GM18511 (cell line): ENCODE results near the gene MUC5AC.
"Not testable (repeated sequence)": the region's sequence is repeated elsewhere in the genome, so short reads cannot be mapped to it uniquely, and the experiment has no call there.

Source experiments
- ATAC-seq: cut with Tn5 transposase; IDR thresholded peaks from one replicate; pipeline ENCODE4 v1.9.1; 2021; ENCODE audit warnings: mild to moderate bottlenecking, moderate library complexity; ENCODE audit not compliant: unreplicated experiment

The MUC5AC gene

GRCh38 chr11:1232883-1233321, 75.1 kb downstream of the MUC5AC start:
- ATAC-seq = no peak

GRCh38 chr11:1233351-1234053, 75.7 kb downstream of the MUC5AC start:
- ATAC-seq = no peak

- ATAC-seq = no peak
Measured at GRCh38 chr11:1234054-1234720, 76.4 kb downstream of the MUC5AC start.

- ATAC-seq = no peak
Measured at GRCh38 chr11:1234771-1235305, 77.1 kb downstream of the MUC5AC start.

DNA sequence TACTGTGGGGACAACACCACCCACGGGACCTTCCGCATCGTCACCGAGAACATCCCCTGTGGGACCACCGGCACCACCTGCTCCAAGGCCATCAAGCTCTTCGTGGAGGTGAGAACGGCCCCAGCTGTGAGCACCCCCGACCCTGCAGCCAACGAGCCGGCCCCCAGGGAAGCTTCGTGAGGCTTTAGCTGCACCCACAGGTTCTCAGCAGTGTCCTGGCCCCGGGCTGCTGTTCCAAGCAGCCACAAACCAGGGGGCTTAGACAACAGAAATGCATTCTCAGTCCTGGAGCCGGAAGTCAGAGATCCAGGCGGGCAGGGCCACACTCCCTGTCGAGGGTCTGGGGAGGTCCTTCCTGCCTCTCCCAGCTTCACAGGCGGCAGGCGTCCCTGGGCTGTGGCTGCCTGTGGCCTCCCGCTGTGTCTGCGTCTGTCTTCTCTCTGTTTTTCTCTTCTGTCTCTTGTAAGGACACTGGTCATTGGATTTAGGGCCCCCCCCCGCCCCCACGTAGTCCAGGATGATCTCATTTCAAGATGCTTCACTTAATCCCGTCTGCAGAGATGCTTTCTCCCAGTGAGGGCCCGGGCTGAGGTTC, 77.7 kb downstream of the MUC5AC start:
- ATAC-seq = no peak

GRCh38 chr11:1235901-1236315, 78.2 kb downstream of the MUC5AC start:
- ATAC-seq = no peak

DNA sequence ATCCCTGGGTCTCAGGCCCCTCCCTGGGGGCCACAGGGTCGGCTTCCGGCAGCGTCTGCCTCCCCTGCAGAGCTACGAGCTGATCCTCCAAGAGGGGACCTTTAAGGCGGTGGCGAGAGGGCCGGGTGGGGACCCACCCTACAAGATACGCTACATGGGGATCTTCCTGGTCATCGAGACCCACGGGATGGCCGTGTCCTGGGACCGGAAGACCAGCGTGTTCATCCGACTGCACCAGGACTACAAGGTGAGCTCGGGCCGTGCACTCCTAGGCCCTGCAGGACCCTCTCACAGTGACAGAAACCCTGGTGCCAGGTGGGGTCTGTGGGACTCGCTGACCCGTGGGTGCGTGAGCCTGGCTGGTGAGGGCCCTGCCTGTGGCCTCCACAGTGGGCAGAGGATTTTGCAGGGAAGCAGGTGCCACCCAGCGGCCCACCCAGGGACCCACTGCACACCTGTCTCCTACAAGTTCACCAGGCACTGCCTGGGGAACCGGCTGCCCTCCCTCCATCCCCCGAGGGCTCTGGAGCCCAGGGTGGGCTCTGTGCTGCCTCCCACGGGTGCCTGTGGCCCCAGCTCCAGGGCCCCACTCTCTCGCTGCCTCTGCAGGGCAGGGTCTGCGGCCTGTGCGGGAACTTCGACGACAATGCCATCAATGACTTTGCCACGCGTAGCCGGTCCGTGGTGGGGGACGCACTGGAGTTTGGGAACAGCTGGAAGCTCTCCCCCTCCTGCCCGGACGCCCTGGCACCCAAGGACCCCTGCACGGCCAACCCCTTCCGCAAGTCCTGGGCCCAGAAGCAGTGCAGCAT, 78.8 kb downstream of the MUC5AC start:
- no peak for ATAC-seq

DNA sequence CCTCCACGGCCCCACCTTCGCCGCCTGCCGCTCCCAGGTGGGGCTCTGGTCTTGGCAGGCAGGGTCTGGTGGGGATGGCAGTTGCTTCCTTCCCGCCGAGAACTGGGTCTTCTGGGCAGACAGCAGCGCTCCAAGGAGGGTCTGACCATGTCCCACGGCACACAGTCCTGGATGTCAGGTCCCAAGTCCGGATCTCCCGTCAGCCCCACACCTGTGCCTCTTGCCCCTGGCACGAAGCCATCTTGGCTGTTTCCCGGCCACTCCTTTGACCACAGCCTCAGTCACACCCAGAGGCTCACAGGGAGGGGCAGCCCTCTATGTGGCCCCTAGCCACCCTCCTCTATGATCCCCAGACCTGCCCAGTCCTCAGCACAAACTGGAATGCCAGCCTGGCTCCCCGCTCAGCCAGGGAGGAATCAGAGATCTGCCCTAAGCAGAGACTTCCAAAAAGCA, 79.4 kb downstream of the MUC5AC start:
- no peak for ATAC-seq

GRCh38 chr11:1237851-1238250, 80.1 kb downstream of the MUC5AC start:
- no peak for ATAC-seq

DNA sequence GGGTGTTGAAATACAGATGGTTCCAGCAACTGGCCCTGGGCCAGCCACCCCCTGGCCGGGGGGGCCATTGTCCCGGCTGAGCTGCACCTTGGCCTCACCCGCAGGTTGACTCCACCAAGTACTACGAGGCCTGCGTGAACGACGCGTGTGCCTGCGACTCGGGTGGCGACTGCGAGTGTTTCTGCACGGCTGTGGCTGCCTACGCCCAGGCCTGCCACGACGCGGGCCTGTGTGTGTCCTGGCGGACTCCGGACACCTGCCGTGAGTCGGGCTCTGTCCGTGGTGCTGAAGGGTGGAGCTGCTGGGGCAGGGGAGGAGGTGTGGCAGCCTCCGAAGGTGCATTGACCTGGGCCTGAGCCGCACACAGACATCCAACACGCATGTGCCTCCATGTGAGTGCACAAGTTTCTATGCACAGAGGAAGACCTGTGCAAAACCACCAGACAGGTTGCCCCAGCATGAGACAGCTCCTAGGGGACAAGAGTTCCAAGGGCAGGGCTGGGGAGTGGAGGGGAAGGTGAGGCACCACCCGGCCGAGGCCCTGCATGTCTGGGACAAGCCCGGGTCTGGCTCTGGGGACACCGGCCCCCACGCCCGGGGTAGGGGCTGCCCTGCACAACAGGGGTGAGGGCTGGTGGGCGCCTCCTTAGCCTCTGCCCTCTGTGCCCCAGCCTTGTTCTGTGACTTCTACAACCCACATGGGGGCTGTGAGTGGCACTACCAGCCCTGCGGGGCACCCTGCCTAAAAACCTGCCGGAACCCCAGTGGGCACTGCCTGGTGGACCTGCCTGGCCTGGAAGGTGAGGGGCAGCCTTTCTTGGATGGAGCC, 81.2 kb downstream of the MUC5AC start:
- ATAC-seq = no peak

DNA sequence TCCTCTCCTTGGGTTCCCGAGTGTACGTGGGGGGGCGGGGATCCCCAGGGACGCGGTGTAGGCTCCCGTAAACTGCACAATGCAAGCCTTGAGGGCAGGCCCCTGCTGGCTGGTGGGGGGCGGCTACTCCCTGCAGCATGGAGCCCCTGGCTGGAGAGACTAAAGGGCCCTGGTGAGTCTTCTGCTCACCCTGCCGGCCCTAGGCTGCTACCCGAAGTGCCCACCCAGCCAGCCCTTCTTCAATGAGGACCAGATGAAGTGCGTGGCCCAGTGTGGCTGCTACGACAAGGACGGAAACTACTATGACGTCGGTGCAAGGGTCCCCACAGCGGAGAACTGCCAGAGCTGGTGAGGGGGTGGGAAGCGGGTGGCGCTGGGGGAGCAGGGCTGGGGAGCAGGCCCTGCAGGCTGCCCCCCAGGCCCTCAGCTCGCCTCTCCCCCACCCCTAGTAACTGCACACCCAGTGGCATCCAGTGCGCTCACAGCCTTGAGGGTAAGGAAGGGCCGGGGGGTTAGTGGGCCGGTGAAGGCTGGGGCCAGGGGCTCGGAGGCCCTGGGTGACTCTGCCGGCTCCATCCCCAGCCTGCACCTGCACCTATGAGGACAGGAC, 81.9 kb downstream of the MUC5AC start:
- ATAC-seq = no peak

- no peak for ATAC-seq
Measured at GRCh38 chr11:1240771-1241170, 83.0 kb downstream of the MUC5AC start.

DNA sequence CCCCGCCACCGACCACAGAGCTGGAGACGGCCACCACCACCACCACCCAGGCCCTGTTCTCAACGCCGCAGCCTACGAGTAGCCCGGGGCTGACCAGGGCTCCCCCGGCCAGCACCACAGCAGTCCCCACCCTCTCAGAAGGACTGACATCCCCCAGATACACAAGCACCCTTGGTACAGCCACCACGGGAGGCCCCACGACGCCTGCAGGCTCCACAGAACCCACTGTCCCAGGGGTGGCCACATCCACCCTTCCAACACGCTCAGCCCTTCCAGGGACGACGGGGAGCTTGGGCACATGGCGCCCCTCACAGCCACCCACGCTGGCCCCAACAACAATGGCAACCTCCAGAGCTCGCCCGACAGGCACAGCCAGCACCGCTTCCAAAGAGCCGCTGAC, 84.0 kb downstream of the MUC5AC start:
- ATAC-seq = no peak

- no peak for ATAC-seq
Measured at GRCh38 chr11:1242289-1242688, 84.5 kb downstream of the MUC5AC start.

DNA sequence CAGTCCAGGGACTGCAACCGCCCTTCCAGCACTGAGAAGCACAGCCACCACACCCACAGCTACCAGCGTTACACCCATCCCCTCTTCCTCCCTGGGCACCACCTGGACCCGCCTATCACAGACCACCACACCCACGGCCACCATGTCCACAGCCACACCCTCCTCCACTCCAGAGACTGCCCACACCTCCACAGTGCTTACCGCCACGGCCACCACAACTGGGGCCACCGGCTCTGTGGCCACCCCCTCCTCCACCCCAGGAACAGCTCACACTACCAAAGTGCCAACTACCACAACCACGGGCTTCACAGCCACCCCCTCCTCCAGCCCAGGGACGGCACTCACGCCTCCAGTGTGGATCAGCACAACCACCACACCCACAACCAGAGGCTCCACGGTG, 85.0 kb downstream of the MUC5AC start:
- ATAC-seq = not testable (repeated sequence)

DNA sequence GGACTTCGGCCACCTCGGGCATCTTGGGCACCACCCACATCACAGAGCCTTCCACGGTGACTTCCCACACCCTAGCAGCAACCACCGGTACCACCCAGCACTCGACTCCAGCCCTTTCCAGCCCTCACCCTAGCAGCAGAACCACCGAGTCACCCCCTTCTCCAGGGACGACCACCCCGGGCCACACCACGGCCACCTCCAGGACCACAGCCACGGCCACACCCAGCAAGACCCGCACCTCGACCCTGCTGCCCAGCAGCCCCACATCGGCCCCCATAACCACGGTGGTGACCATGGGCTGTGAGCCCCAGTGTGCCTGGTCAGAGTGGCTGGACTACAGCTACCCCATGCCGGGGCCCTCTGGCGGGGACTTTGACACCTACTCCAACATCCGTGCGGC, 85.8 kb downstream of the MUC5AC start:
- not testable (repeated sequence) for ATAC-seq

- ATAC-seq = not testable (repeated sequence)
Measured at GRCh38 chr11:1244557-1244956, 86.8 kb downstream of the MUC5AC start.

- ATAC-seq = not testable (repeated sequence)
Measured at GRCh38 chr11:1245717-1246116, 88.0 kb downstream of the MUC5AC start.

DNA sequence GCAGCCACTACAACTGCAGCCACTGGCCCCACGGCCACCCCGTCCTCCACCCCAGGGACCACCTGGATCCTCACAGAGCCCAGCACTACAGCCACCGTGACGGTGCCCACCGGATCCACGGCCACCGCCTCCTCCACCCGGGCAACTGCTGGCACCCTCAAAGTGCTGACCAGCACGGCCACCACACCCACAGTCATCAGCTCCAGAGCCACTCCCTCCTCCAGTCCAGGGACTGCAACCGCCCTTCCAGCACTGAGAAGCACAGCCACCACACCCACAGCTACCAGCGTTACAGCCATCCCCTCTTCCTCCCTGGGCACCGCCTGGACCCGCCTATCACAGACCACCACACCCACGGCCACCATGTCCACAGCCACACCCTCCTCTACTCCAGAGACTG, 88.5 kb downstream of the MUC5AC start:
- not testable (repeated sequence) for ATAC-seq

DNA sequence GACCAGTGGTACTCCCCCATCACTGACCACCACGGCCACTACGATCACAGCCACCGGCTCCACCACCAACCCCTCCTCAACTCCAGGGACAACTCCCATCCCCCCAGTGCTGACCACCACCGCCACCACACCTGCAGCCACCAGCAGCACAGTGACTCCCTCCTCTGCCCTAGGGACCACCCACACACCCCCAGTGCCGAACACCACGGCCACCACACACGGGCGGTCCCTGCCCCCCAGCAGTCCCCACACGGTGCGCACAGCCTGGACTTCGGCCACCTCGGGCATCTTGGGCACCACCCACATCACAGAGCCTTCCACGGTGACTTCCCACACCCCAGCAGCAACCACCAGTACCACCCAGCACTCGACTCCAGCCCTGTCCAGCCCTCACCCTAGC, 89.3 kb downstream of the MUC5AC start:
- ATAC-seq = not testable (repeated sequence)
